ENCODE data around the gene SP2. TPM values are rescaled to one million over a fixed set of nuclear protein-coding genes. Genes with fewer than 3 reads are reported as not detected.

SP2 gene
- total RNA-seq, 1 donor from 2014 or later = 12.1 TPM

DNA sequence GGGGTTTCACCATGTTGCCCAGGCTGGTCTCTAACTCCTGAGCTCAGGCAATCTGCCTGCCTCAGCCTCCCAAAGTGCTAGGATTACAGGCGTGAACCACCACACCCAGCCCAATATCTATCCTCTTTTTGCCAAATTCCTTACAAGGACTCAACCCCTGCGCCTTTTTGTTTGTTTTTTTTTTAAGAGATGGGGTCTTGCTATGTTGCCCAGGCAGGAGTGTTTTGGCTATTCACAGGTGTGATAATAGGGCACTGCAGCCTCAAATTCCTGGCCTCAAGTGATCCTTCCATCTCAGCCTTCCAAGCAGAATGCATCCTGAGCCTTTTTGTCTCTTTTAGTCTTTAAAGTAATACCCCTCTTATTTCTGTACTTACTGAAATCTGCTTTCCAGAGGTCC, 17.0 kb downstream of the SP2 start:
- Histone ChIP-seq H3K9me3 (ENCODE audit: insufficient read depth, low read depth, low read length) (no peaks in the 10 kb centered on the region), H3K27ac (ENCODE audit: low read depth, low read length) (no peak overlapping the region), H3K4me2 (ENCODE audit: low read length) (no peak overlapping the region), H3K36me3 (ENCODE audit: insufficient read depth, low read length) (no peaks in the 10 kb centered on the region), H3K79me2 (ENCODE audit: insufficient read depth, low read length) (peaks cover 7% of the 10 kb centered on the region), H2AFZ (ENCODE audit: low read depth, low read length) (no peak overlapping the region), H3K4me3 (ENCODE audit: insufficient read depth, low read depth, low read length) (no peak overlapping the region), H3K27me3 (ENCODE audit: insufficient read depth, low read length) (no peaks in the 10 kb centered on the region), H4K20me1 (ENCODE audit: insufficient read depth, low read length) (peaks cover 11% of the 10 kb centered on the region), H3K4me1 (ENCODE audit: insufficient read depth, low read length) (no peaks in the 10 kb centered on the region), H3K9ac (ENCODE audit: low read length) (no peak overlapping the region)
- peaks cover 2% of the 10 kb centered on the region for H3K4me1 Mint-ChIP-seq (ENCODE audit: low read depth, unreplicated experiment)
- DNase-seq (ENCODE audit: low read depth) (no peak), FAIRE-seq (no peak)
- no peak overlapping the region for H3K4me3 Mint-ChIP-seq (ENCODE audit: unreplicated experiment)
- H3K27me3 Mint-ChIP-seq (ENCODE audit: low read depth, unreplicated experiment) = no peaks in the 10 kb centered on the region
- no peaks in the 10 kb centered on the region for H3K9me3 Mint-ChIP-seq (ENCODE audit: unreplicated experiment)
- peaks cover 9% of the 10 kb centered on the region for H3K36me3 Mint-ChIP-seq (ENCODE audit: low read depth, unreplicated experiment)
- no peak for TF ChIP-seq EZH2 (IDR thresholded peaks at IDR 0.05; ENCODE audit: insufficient read depth, low read length)
- TF ChIP-seq, protein P1, sequence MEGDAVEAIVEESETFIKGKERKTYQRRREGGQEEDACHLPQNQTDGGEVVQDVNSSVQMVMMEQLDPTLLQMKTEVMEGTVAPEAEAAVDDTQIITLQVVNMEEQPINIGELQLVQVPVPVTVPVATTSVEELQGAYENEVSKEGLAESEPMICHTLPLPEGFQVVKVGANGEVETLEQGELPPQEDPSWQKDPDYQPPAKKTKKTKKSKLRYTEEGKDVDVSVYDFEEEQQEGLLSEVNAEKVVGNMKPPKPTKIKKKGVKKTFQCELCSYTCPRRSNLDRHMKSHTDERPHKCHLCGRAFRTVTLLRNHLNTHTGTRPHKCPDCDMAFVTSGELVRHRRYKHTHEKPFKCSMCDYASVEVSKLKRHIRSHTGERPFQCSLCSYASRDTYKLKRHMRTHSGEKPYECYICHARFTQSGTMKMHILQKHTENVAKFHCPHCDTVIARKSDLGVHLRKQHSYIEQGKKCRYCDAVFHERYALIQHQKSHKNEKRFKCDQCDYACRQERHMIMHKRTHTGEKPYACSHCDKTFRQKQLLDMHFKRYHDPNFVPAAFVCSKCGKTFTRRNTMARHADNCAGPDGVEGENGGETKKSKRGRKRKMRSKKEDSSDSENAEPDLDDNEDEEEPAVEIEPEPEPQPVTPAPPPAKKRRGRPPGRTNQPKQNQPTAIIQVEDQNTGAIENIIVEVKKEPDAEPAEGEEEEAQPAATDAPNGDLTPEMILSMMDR (IDR thresholded peaks at IDR 0.05; ENCODE audit: insufficient read depth, low read depth, low read length) = no peak
- no peak overlapping the region for H3K27ac Mint-ChIP-seq (ENCODE audit: unreplicated experiment)

DNA sequence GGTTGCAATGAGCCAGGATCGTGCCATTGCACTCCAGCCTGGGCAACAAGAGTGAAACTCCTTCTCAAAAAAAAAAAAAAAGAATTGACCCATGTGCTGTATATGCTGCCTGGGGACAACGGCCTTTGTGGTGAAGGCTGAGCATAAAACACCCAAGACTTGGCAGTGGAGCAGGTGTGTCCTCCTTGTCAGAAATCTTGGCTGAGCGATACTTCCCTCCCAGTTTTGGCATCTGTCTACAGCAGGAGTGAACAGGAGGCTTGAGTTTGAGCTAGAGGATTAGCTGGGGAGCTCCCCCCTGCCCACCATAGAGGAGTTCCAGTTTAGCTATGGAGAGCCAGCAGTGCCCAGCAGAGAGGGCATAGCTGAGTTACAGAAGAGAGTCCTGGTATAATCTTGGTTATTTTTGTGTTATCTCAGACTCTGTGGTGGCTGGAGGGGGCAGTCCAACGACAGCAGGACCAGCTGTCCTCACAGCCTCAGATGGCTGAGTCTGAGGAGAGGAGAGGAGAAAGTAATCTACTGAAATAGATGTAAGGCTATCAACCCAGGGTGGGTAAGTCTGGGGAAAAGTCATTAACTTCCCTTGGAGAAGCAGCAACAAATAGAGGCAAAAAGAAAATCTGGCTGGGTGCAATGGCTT, 18.4 kb downstream of the SP2 start:
- TF ChIP-seq EZH2 (IDR thresholded peaks at IDR 0.05; ENCODE audit: insufficient read depth, low read length) = no peak
- TF ChIP-seq, protein P1 (IDR thresholded peaks at IDR 0.05; ENCODE audit: insufficient read depth, low read depth, low read length) = no peak
- Histone ChIP-seq H3K79me2 (ENCODE audit: insufficient read depth, low read length) (peaks cover 3% of the 10 kb centered on the region), H3K36me3 (ENCODE audit: insufficient read depth, low read length) (no peaks in the 10 kb centered on the region), H3K4me1 (ENCODE audit: insufficient read depth, low read length) (no peaks in the 10 kb centered on the region), H3K27ac (ENCODE audit: low read depth, low read length) (no peak overlapping the region), H3K27me3 (ENCODE audit: insufficient read depth, low read length) (no peaks in the 10 kb centered on the region), H3K4me2 (ENCODE audit: low read length) (no peak overlapping the region), H2AFZ (ENCODE audit: low read depth, low read length) (no peak overlapping the region), H4K20me1 (ENCODE audit: insufficient read depth, low read length) (peaks cover 10% of the 10 kb centered on the region), H3K4me3 (ENCODE audit: insufficient read depth, low read depth, low read length) (no peak overlapping the region), H3K9ac (ENCODE audit: low read length) (no peak overlapping the region), H3K9me3 (ENCODE audit: insufficient read depth, low read depth, low read length) (no peaks in the 10 kb centered on the region)
- Mint-ChIP-seq H3K27me3 (ENCODE audit: low read depth, unreplicated experiment) (no peaks in the 10 kb centered on the region), H3K27ac (ENCODE audit: unreplicated experiment) (no peak overlapping the region), H3K36me3 (ENCODE audit: low read depth, unreplicated experiment) (peaks cover 6% of the 10 kb centered on the region), H3K4me3 (ENCODE audit: unreplicated experiment) (no peak overlapping the region), H3K9me3 (ENCODE audit: unreplicated experiment) (no peaks in the 10 kb centered on the region), H3K4me1 (ENCODE audit: low read depth, unreplicated experiment) (no peaks in the 10 kb centered on the region)
- DNase-seq (ENCODE audit: low read depth) = no peak
- no peak for FAIRE-seq

DNA sequence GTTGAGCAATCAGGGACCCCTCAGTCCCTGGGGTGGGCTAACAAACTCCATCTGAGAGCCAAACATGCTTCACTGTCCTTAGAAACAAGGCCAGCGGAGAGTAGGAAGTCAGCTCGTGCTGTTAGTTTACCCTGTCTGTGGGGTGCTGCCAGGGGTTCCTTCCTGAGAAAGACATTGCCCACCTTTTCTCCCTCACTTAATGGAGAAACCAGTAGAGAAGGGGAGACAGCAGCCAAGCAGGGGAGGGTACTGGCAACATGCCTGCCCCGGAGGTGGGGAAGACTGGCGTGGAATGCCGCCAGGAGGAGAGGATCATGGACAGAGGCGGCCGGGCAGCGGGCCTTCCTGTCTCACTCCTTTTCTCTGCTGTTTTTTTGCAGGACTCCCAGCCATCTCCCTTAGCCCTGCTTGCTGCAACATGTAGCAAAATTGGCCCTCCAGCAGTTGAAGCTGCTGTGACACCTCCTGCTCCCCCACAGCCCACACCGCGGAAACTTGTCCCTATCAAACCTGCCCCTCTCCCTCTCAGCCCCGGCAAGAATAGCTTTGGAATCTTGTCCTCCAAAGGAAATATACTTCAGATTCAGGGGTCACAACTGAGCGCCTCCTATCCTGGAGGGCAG, 19.9 kb downstream of the SP2 start:
- H3K9me3 Mint-ChIP-seq (ENCODE audit: unreplicated experiment) = no peaks in the 10 kb centered on the region
- no peak for FAIRE-seq
- TF ChIP-seq, protein P1 (IDR thresholded peaks at IDR 0.05; ENCODE audit: insufficient read depth, low read depth, low read length) = no peak
- TF ChIP-seq EZH2 (IDR thresholded peaks at IDR 0.05; ENCODE audit: insufficient read depth, low read length) = no peak

More for the DNA sequence above, 19.9 kb downstream of the SP2 start:
- H3K79me2 ChIP-seq (ENCODE audit: insufficient read depth, low read length) = no peaks in the 10 kb centered on the region
- H3K27ac ChIP-seq (ENCODE audit: low read depth, low read length) = no peak overlapping the region
- H3K36me3 ChIP-seq (ENCODE audit: insufficient read depth, low read length) = no peaks in the 10 kb centered on the region
- no peak overlapping the region for H2AFZ ChIP-seq (ENCODE audit: low read depth, low read length)
- no peak overlapping the region for H3K4me3 ChIP-seq (ENCODE audit: insufficient read depth, low read depth, low read length)
- H3K36me3 Mint-ChIP-seq (ENCODE audit: low read depth, unreplicated experiment) = peaks cover 8% of the 10 kb centered on the region
- H3K27ac Mint-ChIP-seq (ENCODE audit: unreplicated experiment) = no peak overlapping the region
- no peak overlapping the region for H3K4me3 Mint-ChIP-seq (ENCODE audit: unreplicated experiment)
- H3K4me2 ChIP-seq (ENCODE audit: low read length) = no peak overlapping the region
- peaks cover 4% of the 10 kb centered on the region for H4K20me1 ChIP-seq (ENCODE audit: insufficient read depth, low read length)
- no peaks in the 10 kb centered on the region for H3K4me1 ChIP-seq (ENCODE audit: insufficient read depth, low read length)
- no peak for DNase-seq (ENCODE audit: low read depth)
- no peaks in the 10 kb centered on the region for H3K27me3 ChIP-seq (ENCODE audit: insufficient read depth, low read length)
- no peaks in the 10 kb centered on the region for H3K9me3 ChIP-seq (ENCODE audit: insufficient read depth, low read depth, low read length)
- no peak overlapping the region for H3K9ac ChIP-seq (ENCODE audit: low read length)
- H3K27me3 Mint-ChIP-seq (ENCODE audit: low read depth, unreplicated experiment) = no peaks in the 10 kb centered on the region
- H3K4me1 Mint-ChIP-seq (ENCODE audit: low read depth, unreplicated experiment) = no peaks in the 10 kb centered on the region
